HEK293 (cell line): Measurements from ENCODE around the gene TTC34.

Experiments used
- CTCF ChIA-PET: fragments of 350-600 bp; formaldehyde crosslinking; extraction: SDS; loops from one replicate; lab custom pipeline; 2021; ENCODE audit warnings: antibody characterized with exemption; lab: Yijun Ruan, JAX
- POLR2A ChIA-PET: fragments of 300-600 bp; formaldehyde crosslinking; extraction: SDS; loops from one replicate; lab custom pipeline; 2020; ENCODE audit warnings: antibody characterized with exemption, inconsistent platforms; lab: Yijun Ruan, JAX
- H3K27ac ChIP-seq: fragments of 200-500 bp; sonication (Bioruptor generic); 2 replicates; pipeline ENCODE4 v1.5.1; 2014; ENCODE audit warnings: low read depth, low read length, control low read depth, inconsistent platforms; ENCODE audit errors: extremely low read depth
- H3K36me3 ChIP-seq, 2 experiments: fragments of 200-500 bp in 1 of 2; sonication (Bioruptor generic) in 1 of 2; 1 replicate in 1 of 2; 2 replicates in 1 of 2; pipeline ENCODE4 v1.5.1; 2014 to 2017; ENCODE audit warnings: inconsistent platforms in 2 of 2, low read length in 2 of 2; ENCODE audit not compliant: control insufficient read depth in 2 of 2, insufficient read depth in 1 of 2
- H3K4me1 ChIP-seq: fragments of 200-500 bp; sonication (Bioruptor generic); 2 replicates; pipeline ENCODE4 v1.5.1; 2014; ENCODE audit warnings: mild to moderate bottlenecking, low read length, inconsistent platforms; ENCODE audit not compliant: control insufficient read depth, insufficient read depth
- H3K4me3 ChIP-seq: 2 replicates; pipeline ENCODE4 v1.5.1; 2011; ENCODE audit warnings: low read depth, mild to moderate bottlenecking, control low read depth, low read length, moderate library complexity
- H3K9me3 ChIP-seq: fragments of 200-500 bp; sonication (Bioruptor generic); 2 replicates; pipeline ENCODE4 v1.5.1; 2014; ENCODE audit warnings: low read depth, low read length, inconsistent platforms; ENCODE audit not compliant: control insufficient read depth, insufficient read depth
- EGR2 ChIP-seq: fragments of 450-650 bp; formaldehyde crosslinking; IDR thresholded peaks from 2 replicates; pipeline ENCODE4 v1.5.1; 2016; ENCODE audit warnings: low read depth, missing biosample characterization, missing genetic modification characterization
- GLI4 ChIP-seq: fragments of 450-650 bp; formaldehyde crosslinking; IDR thresholded peaks from 2 replicates; pipeline ENCODE4 v1.5.1; 2016; ENCODE audit warnings: missing biosample characterization, missing genetic modification characterization
- IKZF3 ChIP-seq: fragments of 450-650 bp; IDR thresholded peaks from 2 replicates; pipeline ENCODE4 v1.5.0; 2018; ENCODE audit warnings: missing biosample characterization, mild to moderate bottlenecking, missing genetic modification characterization, moderate library complexity
- KLF1 ChIP-seq: fragments of 450-650 bp; formaldehyde crosslinking; IDR thresholded peaks from 2 replicates; pipeline ENCODE4 v1.5.1; 2016; ENCODE audit warnings: missing biosample characterization, missing genetic modification characterization
- KLF8 ChIP-seq: fragments of 450-650 bp; formaldehyde crosslinking; IDR thresholded peaks from 2 replicates; pipeline ENCODE4 v1.5.1; 2016; ENCODE audit warnings: missing biosample characterization, missing genetic modification characterization
- YY2 ChIP-seq: fragments of 450-650 bp; formaldehyde crosslinking; IDR thresholded peaks from 2 replicates; pipeline ENCODE4 v1.5.1; 2016; ENCODE audit warnings: missing biosample characterization, missing genetic modification characterization
- ZBTB1 ChIP-seq: fragments of 450-650 bp; formaldehyde crosslinking; IDR thresholded peaks from 2 replicates; pipeline ENCODE4 v1.5.1; 2016; ENCODE audit warnings: missing biosample characterization, missing genetic modification characterization
- ZFP37 ChIP-seq: fragments of 450-650 bp; formaldehyde crosslinking; IDR thresholded peaks from 2 replicates; pipeline ENCODE4 v1.5.1; 2016; ENCODE audit warnings: missing biosample characterization, missing genetic modification characterization
- ZIC2 ChIP-seq: fragments of 450-650 bp; formaldehyde crosslinking; IDR thresholded peaks from 2 replicates; pipeline ENCODE4 v1.5.1; 2016; ENCODE audit warnings: missing biosample characterization, missing genetic modification characterization
- ZNF114 ChIP-seq: fragments of 450-650 bp; formaldehyde crosslinking; IDR thresholded peaks from 2 replicates; pipeline ENCODE4 v1.5.0; 2017; ENCODE audit warnings: missing biosample characterization, missing genetic modification characterization
- ZNF148 ChIP-seq: fragments of 450-650 bp; formaldehyde crosslinking; IDR thresholded peaks from 2 replicates; pipeline ENCODE4 v1.5.0; 2017; ENCODE audit warnings: missing biosample characterization, missing genetic modification characterization, borderline replicate concordance
- ZNF221 ChIP-seq: fragments of 450-650 bp; formaldehyde crosslinking; IDR thresholded peaks from 2 replicates; pipeline ENCODE4 v1.5.1; 2017; ENCODE audit warnings: missing biosample characterization, missing genetic modification characterization, borderline replicate concordance
- ZNF223 ChIP-seq: fragments of 450-650 bp; formaldehyde crosslinking; IDR thresholded peaks from 2 replicates; pipeline ENCODE4 v1.5.1; 2016; ENCODE audit warnings: missing biosample characterization, missing genetic modification characterization
- ZNF24 ChIP-seq: fragments of 450-650 bp; formaldehyde crosslinking; IDR thresholded peaks from 2 replicates; pipeline ENCODE4 v1.5.1; 2016; ENCODE audit warnings: missing biosample characterization, missing genetic modification characterization
- ZNF292 ChIP-seq: fragments of 450-650 bp; formaldehyde crosslinking; IDR thresholded peaks from 2 replicates; pipeline ENCODE4 v1.5.1; 2016; ENCODE audit warnings: low read depth, missing biosample characterization, missing genetic modification characterization, borderline replicate concordance
- ZNF473 ChIP-seq: fragments of 450-650 bp; formaldehyde crosslinking; IDR thresholded peaks from 2 replicates; pipeline ENCODE4 v1.5.1; 2017; ENCODE audit warnings: missing biosample characterization, missing genetic modification characterization
- ZNF510 ChIP-seq: fragments of 450-650 bp; formaldehyde crosslinking; IDR thresholded peaks from 2 replicates; pipeline ENCODE4 v1.5.1; 2018; ENCODE audit warnings: mild to moderate bottlenecking, missing genetic modification characterization, missing biosample characterization; ENCODE audit not compliant: insufficient replicate concordance
- ZNF521 ChIP-seq: fragments of 450-650 bp; formaldehyde crosslinking; IDR thresholded peaks from 2 replicates; pipeline ENCODE4 v1.5.1; 2017; ENCODE audit warnings: missing biosample characterization, mild to moderate bottlenecking, missing genetic modification characterization
- ZNF560 ChIP-seq: fragments of 450-650 bp; formaldehyde crosslinking; IDR thresholded peaks from 2 replicates; pipeline ENCODE4 v1.5.1; 2017; ENCODE audit warnings: missing biosample characterization, missing genetic modification characterization, borderline replicate concordance
- ZNF626 ChIP-seq: fragments of 450-650 bp; sonication (Bioruptor Pico); formaldehyde crosslinking; IDR thresholded peaks from 2 replicates; pipeline ENCODE4 v1.5.1; 2018; ENCODE audit warnings: missing biosample characterization, missing genetic modification characterization, inconsistent platforms
- ZNF776 ChIP-seq: fragments of 450-650 bp; formaldehyde crosslinking; IDR thresholded peaks from 2 replicates; pipeline ENCODE4 v1.5.0; 2017; ENCODE audit warnings: missing biosample characterization, missing genetic modification characterization, borderline replicate concordance
- ZNF792 ChIP-seq: fragments of 450-650 bp; formaldehyde crosslinking; IDR thresholded peaks from 2 replicates; pipeline ENCODE4 v1.5.1; 2016; ENCODE audit warnings: missing biosample characterization, missing genetic modification characterization
- ZNF843 ChIP-seq: fragments of 450-650 bp; formaldehyde crosslinking; IDR thresholded peaks from 2 replicates; pipeline ENCODE4 v1.5.1; 2016; ENCODE audit warnings: missing biosample characterization, missing genetic modification characterization
- TF ChIP-seq, protein P1 (sequence below): fragments of 450-650 bp; formaldehyde crosslinking; IDR thresholded peaks from 2 replicates; pipeline ENCODE4 v1.5.1; 2016; ENCODE audit warnings: missing biosample characterization, missing genetic modification characterization, borderline replicate concordance
- TF ChIP-seq, protein P2 (sequence below): fragments of 450-650 bp; formaldehyde crosslinking; IDR thresholded peaks from 2 replicates; pipeline ENCODE4 v1.5.1; 2017; ENCODE audit warnings: missing biosample characterization, missing genetic modification characterization

The TTC34 gene

GRCh38 chr1:2645776-2646175, 155.7 kb downstream of the TTC34 start:
- TF ChIP-seq YY2 (tag by site-specific recombination) (no peak), ZNF776 (tag by site-specific recombination) (no peak), ZFP37 (tag by site-specific recombination) (no peak), ZNF521 (tag by site-specific recombination) (no peak), ZIC2 (tag by site-specific recombination) (no peak), GLI4 (no peak), ZNF626 (tag by site-specific recombination) (no peak), ZNF510 (tag by site-specific recombination) (no peak), ZNF221 (no peak), KLF8 (tag by site-specific recombination) (no peak), ZBTB1 (tag by site-specific recombination) (no peak), ZNF560 (tag by site-specific recombination) (no peak), ZNF24 (tag by site-specific recombination) (no peak), KLF1 (tag by site-specific recombination) (no peak), IKZF3 (no peak)
- TF ChIP-seq, all 188 proteins: peak for 0
- H3K9me3 ChIP-seq = no peaks in the 10 kb centered on the region
- H3K4me1 ChIP-seq = peaks cover 3% of the 10 kb centered on the region
- ChIA-PET CTCF (no interaction called here), POLR2A (no interaction called here)
- H3K36me3 ChIP-seq = no peaks in the 10 kb centered on the region
- H3K4me3 ChIP-seq = no peak overlapping the region
- H3K27ac ChIP-seq = no peak overlapping the region

GRCh38 chr1:2645143-2645542, 156.3 kb downstream of the TTC34 start:
- ChIA-PET CTCF (no interaction called here), POLR2A (no interaction called here)
- no peaks in the 10 kb centered on the region for H3K9me3 ChIP-seq
- H3K4me3 ChIP-seq = no peak overlapping the region
- TF ChIP-seq EGR2 (tag by site-specific recombination) = no peak
- TF ChIP-seq, protein P1, sequence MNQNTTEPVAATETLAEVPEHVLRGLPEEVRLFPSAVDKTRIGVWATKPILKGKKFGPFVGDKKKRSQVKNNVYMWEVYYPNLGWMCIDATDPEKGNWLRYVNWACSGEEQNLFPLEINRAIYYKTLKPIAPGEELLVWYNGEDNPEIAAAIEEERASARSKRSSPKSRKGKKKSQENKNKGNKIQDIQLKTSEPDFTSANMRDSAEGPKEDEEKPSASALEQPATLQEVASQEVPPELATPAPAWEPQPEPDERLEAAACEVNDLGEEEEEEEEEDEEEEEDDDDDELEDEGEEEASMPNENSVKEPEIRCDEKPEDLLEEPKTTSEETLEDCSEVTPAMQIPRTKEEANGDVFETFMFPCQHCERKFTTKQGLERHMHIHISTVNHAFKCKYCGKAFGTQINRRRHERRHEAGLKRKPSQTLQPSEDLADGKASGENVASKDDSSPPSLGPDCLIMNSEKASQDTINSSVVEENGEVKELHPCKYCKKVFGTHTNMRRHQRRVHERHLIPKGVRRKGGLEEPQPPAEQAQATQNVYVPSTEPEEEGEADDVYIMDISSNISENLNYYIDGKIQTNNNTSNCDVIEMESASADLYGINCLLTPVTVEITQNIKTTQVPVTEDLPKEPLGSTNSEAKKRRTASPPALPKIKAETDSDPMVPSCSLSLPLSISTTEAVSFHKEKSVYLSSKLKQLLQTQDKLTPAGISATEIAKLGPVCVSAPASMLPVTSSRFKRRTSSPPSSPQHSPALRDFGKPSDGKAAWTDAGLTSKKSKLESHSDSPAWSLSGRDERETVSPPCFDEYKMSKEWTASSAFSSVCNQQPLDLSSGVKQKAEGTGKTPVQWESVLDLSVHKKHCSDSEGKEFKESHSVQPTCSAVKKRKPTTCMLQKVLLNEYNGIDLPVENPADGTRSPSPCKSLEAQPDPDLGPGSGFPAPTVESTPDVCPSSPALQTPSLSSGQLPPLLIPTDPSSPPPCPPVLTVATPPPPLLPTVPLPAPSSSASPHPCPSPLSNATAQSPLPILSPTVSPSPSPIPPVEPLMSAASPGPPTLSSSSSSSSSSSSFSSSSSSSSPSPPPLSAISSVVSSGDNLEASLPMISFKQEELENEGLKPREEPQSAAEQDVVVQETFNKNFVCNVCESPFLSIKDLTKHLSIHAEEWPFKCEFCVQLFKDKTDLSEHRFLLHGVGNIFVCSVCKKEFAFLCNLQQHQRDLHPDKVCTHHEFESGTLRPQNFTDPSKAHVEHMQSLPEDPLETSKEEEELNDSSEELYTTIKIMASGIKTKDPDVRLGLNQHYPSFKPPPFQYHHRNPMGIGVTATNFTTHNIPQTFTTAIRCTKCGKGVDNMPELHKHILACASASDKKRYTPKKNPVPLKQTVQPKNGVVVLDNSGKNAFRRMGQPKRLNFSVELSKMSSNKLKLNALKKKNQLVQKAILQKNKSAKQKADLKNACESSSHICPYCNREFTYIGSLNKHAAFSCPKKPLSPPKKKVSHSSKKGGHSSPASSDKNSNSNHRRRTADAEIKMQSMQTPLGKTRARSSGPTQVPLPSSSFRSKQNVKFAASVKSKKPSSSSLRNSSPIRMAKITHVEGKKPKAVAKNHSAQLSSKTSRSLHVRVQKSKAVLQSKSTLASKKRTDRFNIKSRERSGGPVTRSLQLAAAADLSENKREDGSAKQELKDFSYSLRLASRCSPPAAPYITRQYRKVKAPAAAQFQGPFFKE (tag by site-specific recombination) = no peak
- no peak for TF ChIP-seq ZNF792
- TF ChIP-seq ZNF223 (tag by site-specific recombination) = no peak
- TF ChIP-seq ZNF292 (tag by site-specific recombination) = no peak
- TF ChIP-seq, protein P2, sequence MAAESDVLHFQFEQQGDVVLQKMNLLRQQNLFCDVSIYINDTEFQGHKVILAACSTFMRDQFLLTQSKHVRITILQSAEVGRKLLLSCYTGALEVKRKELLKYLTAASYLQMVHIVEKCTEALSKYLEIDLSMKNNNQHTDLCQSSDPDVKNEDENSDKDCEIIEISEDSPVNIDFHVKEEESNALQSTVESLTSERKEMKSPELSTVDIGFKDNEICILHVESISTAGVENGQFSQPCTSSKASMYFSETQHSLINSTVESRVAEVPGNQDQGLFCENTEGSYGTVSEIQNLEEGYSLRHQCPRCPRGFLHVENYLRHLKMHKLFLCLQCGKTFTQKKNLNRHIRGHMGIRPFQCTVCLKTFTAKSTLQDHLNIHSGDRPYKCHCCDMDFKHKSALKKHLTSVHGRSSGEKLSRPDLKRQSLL (tag by site-specific recombination) = no peak
- no peak for TF ChIP-seq ZNF843 (tag by site-specific recombination)
- no peak for TF ChIP-seq ZNF148 (tag by site-specific recombination)
- no peak for TF ChIP-seq ZNF114
- TF ChIP-seq ZNF473 = no peak
- peaks cover 3% of the 10 kb centered on the region for H3K4me1 ChIP-seq
- H3K36me3 ChIP-seq = no peaks in the 10 kb centered on the region
- H3K27ac ChIP-seq = no peak overlapping the region
